ENCODE data around the gene PRKCA. TPM values are rescaled to one million over a fixed set of nuclear protein-coding genes. Genes with fewer than 3 reads are reported as not detected.

The PRKCA gene
- total and polyA plus RNA-seq, 2 of the 13 experiments (the other 11 are each of a cell fraction or from before 2014, with no cell fraction given) = 18.5 to 21.5 TPM

GRCh38 chr17:66715745-66716156, 413.3 kb downstream of the PRKCA start (continued):
- no peak for TF ChIP-seq SIX1 (CRISPR knock-in tag; IDR thresholded peaks at IDR 0.05; ENCODE audit: borderline replicate concordance)
- no peak for TF ChIP-seq MIXL1 (CRISPR knock-in tag; IDR thresholded peaks at IDR 0.05)
- no peak for TF ChIP-seq TBX2 (CRISPR knock-in tag; IDR thresholded peaks at IDR 0.05; ENCODE audit: borderline replicate concordance)
- TF ChIP-seq ZBTB21 (CRISPR knock-in tag; IDR thresholded peaks at IDR 0.05) = no peak
- TF ChIP-seq ZNF772 (CRISPR knock-in tag; IDR thresholded peaks at IDR 0.05) = no peak
- 0 out of 2 replicates have a peak, but pooled peaks have one; percentile 21 for TF ChIP-seq KAT8 (CRISPR knock-in tag; IDR thresholded peaks at IDR 0.05)
- no peak for TF ChIP-seq ZNF343 (CRISPR knock-in tag; IDR thresholded peaks at IDR 0.05)
- no peak for TF ChIP-seq PHF8 (CRISPR knock-in tag; IDR thresholded peaks at IDR 0.05)
- TF ChIP-seq SAP130 (CRISPR knock-in tag; IDR thresholded peaks at IDR 0.05; ENCODE audit: low read depth) = 0 out of 2 replicates have a peak, but pooled peaks have one; percentile 27
- no peak for TF ChIP-seq ZNF12 (CRISPR knock-in tag; IDR thresholded peaks at IDR 0.05)
- no peak for TF ChIP-seq ZNF234 (CRISPR knock-in tag; conservative IDR thresholded peaks at IDR 0.05)
- TF ChIP-seq GATAD1 (CRISPR knock-in tag; IDR thresholded peaks at IDR 0.05) = no peak
- no peak for TF ChIP-seq TBP (CRISPR knock-in tag; IDR thresholded peaks at IDR 0.05)
- no peak for TF ChIP-seq ZNF253 (CRISPR knock-in tag; IDR thresholded peaks at IDR 0.05; ENCODE audit: borderline replicate concordance)
- TF ChIP-seq SP1 (IDR thresholded peaks at IDR 0.05) = no peak
- TF ChIP-seq SP1 (CRISPR knock-in tag; IDR thresholded peaks at IDR 0.05) = no peak
- TF ChIP-seq ZNF33A (CRISPR knock-in tag; IDR thresholded peaks at IDR 0.05; ENCODE audit: borderline replicate concordance) = no peak
- peak; percentile 87 for TF ChIP-seq CTCF (CRISPR knock-in tag; IDR thresholded peaks at IDR 0.05)
- TF ChIP-seq ATF2 (CRISPR knock-in tag; IDR thresholded peaks at IDR 0.05) = no peak
- TF ChIP-seq CC2D1A (CRISPR knock-in tag; IDR thresholded peaks at IDR 0.05) = no peak
- no peak for TF ChIP-seq ZNF225 (CRISPR knock-in tag; IDR thresholded peaks at IDR 0.05)
- no peak for TF ChIP-seq GRHL1 (CRISPR knock-in tag; conservative IDR thresholded peaks at IDR 0.05)
- TF ChIP-seq BRD4 (CRISPR knock-in tag; IDR thresholded peaks at IDR 0.05) = no peak
- TF ChIP-seq MYNN (CRISPR knock-in tag; IDR thresholded peaks at IDR 0.05; ENCODE audit: low read depth) = no peak
- no peak for TF ChIP-seq ZNF674 (CRISPR knock-in tag; IDR thresholded peaks at IDR 0.05; ENCODE audit: low read depth)
- no peak for TF ChIP-seq BORCS8-MEF2B (CRISPR knock-in tag; IDR thresholded peaks at IDR 0.05)
- no peak for TF ChIP-seq ZBTB14 (CRISPR knock-in tag; IDR thresholded peaks at IDR 0.05)

Data from HepG2 (cell line).